Measurements from ENCODE around the gene IQSEC1. TPM values are rescaled to one million over a fixed set of nuclear protein-coding genes. Genes with fewer than 3 reads are reported as not detected.

Gene IQSEC1
- total and polyA plus RNA-seq, 2 experiments from 2014 or later = 17.8 to 51.7 TPM

DNA sequence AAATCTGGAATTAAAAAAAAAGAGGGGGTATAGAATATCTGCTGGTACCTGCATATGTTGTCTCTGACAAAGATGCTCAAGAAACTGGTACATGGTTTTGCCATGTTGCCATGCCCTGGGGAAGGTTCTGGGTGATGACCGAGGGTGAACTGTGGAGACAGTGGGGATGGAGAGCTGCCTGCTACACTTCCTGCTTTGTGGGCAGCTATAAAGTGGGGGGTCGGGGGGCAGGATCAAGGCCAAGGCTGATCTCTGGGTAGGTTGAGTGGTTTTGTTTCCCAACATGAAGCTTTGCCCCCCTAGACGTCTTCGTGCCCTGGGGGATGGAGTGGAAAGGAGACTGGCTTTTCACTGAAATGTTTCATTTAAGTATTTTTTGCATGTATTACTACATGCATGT is 74.6 kb downstream of the IQSEC1 start:
- no peaks in the 10 kb centered on the region for H3K36me3 ChIP-seq
- H3K4me1 ChIP-seq (ENCODE audit: low read depth) = no peaks in the 10 kb centered on the region
- H3K27me3 ChIP-seq = no peaks in the 10 kb centered on the region
- TF ChIP-seq, protein P1, sequence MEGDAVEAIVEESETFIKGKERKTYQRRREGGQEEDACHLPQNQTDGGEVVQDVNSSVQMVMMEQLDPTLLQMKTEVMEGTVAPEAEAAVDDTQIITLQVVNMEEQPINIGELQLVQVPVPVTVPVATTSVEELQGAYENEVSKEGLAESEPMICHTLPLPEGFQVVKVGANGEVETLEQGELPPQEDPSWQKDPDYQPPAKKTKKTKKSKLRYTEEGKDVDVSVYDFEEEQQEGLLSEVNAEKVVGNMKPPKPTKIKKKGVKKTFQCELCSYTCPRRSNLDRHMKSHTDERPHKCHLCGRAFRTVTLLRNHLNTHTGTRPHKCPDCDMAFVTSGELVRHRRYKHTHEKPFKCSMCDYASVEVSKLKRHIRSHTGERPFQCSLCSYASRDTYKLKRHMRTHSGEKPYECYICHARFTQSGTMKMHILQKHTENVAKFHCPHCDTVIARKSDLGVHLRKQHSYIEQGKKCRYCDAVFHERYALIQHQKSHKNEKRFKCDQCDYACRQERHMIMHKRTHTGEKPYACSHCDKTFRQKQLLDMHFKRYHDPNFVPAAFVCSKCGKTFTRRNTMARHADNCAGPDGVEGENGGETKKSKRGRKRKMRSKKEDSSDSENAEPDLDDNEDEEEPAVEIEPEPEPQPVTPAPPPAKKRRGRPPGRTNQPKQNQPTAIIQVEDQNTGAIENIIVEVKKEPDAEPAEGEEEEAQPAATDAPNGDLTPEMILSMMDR (IDR thresholded peaks at IDR 0.05; ENCODE audit: low read depth, low read length) = no peak
- no peak overlapping the region for H3K27ac ChIP-seq
- no peak for DNase-seq (ENCODE audit: low read depth in 1 of 2, low spot score in 1 of 2)
- no peak overlapping the region for H3K4me3 ChIP-seq
- H3K9me3 ChIP-seq (ENCODE audit: low read depth) = no peaks in the 10 kb centered on the region

DNA sequence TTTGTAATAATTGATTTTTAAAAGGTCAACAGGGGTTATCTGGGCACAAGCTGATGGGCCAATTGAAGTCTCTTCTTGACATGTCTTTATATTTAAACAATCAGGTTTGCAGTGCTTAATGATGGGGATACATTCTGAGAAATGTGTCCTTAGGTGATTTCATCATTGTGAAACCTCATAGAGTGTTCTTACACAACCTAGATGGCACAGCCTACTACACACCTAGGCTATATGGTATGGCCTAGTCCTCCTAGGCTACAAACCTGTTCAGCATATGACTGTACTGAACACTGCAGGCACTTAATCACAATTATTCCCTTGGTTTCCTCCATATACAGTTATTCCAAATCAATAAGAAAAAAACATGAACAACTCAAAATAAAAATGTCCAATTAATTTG is 75.8 kb downstream of the IQSEC1 start:
- Histone ChIP-seq H3K27ac (no peak overlapping the region), H3K36me3 (no peaks in the 10 kb centered on the region), H3K27me3 (no peaks in the 10 kb centered on the region), H3K4me3 (no peak overlapping the region), H3K4me1 (ENCODE audit: low read depth) (peaks cover 4% of the 10 kb centered on the region), H3K9me3 (ENCODE audit: low read depth) (no peaks in the 10 kb centered on the region)
- no peak for DNase-seq (ENCODE audit: low read depth in 1 of 2, low spot score in 1 of 2)
- TF ChIP-seq, protein P1 (IDR thresholded peaks at IDR 0.05; ENCODE audit: low read depth, low read length) = no peak

DNA sequence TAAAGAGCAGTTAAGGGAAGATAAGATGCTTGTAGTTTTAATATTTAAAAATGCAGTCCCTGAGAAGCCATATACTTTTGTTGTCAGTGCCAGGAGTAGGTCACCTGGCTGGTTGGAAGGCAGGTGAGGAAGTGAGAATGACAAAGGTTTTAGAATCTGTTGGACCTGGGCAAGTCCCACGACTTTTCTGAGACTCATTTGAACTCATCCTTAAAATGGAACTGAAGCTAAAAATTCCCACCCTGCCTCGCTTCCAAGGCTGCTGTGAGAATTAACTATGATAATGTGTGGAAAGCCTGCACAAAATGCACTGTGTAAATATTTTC is 77.1 kb downstream of the IQSEC1 start:
- no peak overlapping the region for H3K27ac ChIP-seq
- H3K9me3 ChIP-seq (ENCODE audit: low read depth) = no peaks in the 10 kb centered on the region
- H3K4me1 ChIP-seq (ENCODE audit: low read depth) = peaks cover 4% of the 10 kb centered on the region
- TF ChIP-seq, protein P1 (IDR thresholded peaks at IDR 0.05; ENCODE audit: low read depth, low read length) = no peak
- DNase-seq (ENCODE audit: low read depth in 1 of 2, low spot score in 1 of 2) = no peak
- no peak overlapping the region for H3K4me3 ChIP-seq
- no peaks in the 10 kb centered on the region for H3K36me3 ChIP-seq
- H3K27me3 ChIP-seq = no peaks in the 10 kb centered on the region

DNA sequence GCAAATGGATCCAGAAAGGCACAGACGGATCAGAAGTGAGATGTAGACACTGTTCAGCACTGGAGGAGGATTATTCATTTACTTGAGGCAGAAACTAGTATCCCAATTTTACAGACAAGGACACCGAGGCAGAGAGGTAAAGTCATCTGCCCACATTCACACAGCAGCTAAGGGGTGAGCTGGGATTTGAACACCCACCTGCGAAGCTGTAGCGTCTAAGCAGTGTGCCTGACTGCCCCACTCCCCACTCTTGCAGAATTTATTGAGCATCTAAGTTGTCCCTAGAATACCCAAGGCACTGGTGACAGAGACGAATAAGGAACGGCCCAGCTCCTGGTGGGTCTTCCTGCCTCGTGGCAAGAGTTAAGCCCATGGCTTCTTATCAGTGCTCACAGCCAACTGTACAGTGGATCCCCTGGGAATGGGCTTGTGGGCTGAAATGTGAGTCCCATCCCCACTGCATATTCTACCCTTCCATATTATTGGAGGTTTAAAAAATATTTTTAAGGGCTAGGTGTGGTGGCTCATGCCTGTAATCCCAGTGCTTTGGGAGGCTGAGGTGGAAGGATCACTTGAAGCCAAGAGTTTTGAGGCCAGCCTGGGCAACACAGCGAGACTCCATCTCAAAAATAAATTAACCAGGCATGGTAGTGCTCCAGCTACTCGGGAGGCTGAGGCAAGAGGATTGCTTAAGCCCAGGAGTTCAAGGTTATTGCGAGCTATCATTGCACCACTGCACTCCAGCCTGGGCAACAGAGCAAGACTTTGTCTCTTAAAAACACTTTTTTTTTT is 77.6 kb downstream of the IQSEC1 start:
- no peak overlapping the region for H3K4me3 ChIP-seq
- no peak for DNase-seq (ENCODE audit: low read depth in 1 of 2, low spot score in 1 of 2)
- no peaks in the 10 kb centered on the region for H3K27me3 ChIP-seq
- H3K27ac ChIP-seq = peak overlapping the region; percentile 10
- TF ChIP-seq, protein P1 (IDR thresholded peaks at IDR 0.05; ENCODE audit: low read depth, low read length) = no peak
- peaks cover 4% of the 10 kb centered on the region for H3K4me1 ChIP-seq (ENCODE audit: low read depth)
- no peaks in the 10 kb centered on the region for H3K36me3 ChIP-seq
- H3K9me3 ChIP-seq (ENCODE audit: low read depth) = no peaks in the 10 kb centered on the region

DNA sequence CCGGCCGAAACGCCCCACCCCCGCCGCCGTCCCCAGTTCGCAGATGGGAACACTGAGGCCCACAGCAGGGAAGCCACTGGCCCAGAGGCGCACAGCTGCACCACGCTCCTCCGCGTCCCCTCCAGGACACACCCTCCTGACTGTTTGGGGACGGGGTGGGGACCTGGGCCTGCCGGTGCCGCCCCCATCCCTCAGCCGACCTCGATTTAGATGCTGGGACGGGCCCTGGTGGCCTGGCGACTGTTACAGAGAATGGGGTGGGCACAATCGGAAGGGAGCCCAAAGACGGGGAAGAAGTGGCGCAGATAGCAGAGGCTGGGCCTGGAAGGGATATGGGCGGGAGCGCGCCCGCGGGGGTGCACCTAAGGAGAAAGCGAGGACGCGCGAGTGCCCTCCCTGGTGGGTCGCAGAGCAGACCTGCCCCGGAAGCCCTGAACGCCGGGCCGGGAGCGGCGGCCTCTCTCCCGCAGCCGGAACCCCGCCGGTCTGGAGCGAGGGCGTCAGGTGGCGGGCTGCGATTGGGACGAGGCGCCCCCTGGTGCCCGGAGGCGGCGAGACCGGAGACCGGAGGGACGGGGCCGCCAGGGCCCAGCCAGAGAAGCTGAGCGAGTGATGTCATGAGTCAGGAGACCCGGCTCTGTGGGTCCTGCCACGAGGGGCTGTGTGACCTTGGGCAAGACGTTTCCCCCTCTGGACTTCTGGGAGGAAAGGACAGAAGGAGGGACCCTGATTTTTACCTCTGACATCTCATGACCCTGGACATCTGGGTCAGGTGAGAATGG is 78.4 kb downstream of the IQSEC1 start:
- Histone ChIP-seq H3K4me1 (ENCODE audit: low read depth) (peaks cover 4% of the 10 kb centered on the region), H3K27ac (peak overlapping the region; percentile 10)

More for the DNA sequence above, 78.4 kb downstream of the IQSEC1 start:
- no peaks in the 10 kb centered on the region for H3K9me3 ChIP-seq (ENCODE audit: low read depth)
- H3K4me3 ChIP-seq = peak overlapping the region; percentile 70
- TF ChIP-seq, protein P1 (IDR thresholded peaks at IDR 0.05; ENCODE audit: low read depth, low read length) = peak; percentile 89
- DNase-seq (ENCODE audit: low read depth in 1 of 2, low spot score in 1 of 2) = peak; percentile 79 to 90
- H3K36me3 ChIP-seq = no peaks in the 10 kb centered on the region
- H3K27me3 ChIP-seq = no peaks in the 10 kb centered on the region
